Measurements from ENCODE around the gene PWP2. TPM values are rescaled to one million over a fixed set of nuclear protein-coding genes. Genes with fewer than 3 reads are reported as not detected.
"Not testable (repeated sequence)": the region's sequence is repeated elsewhere in the genome, so short reads cannot be mapped to it uniquely, and the experiment has no call there.

Gene PWP2
- total and polyA plus RNA-seq, 2 of the 4 experiments (the other 2 are of a cell fraction): 2.4 to 7.0 TPM

GRCh38 chr21:44150255-44150654, 43.1 kb downstream of the PWP2 start:
- H2BK15ac ChIP-seq (ENCODE audit: low read depth, low read length); H2BK5ac ChIP-seq (ENCODE audit: low read depth, low read length, poor library complexity, severe bottlenecking); H2AK5ac ChIP-seq (ENCODE audit: low read depth, low read length); H3K9me3 ChIP-seq (ENCODE audit: control insufficient read depth, insufficient read depth, low read length); H3K9ac ChIP-seq (ENCODE audit: low read depth, low read length); H4K91ac ChIP-seq (ENCODE audit: insufficient read depth, low read depth, low read length); H3K18ac ChIP-seq (ENCODE audit: low read depth, low read length); H2AFZ ChIP-seq (replicated peaks; ENCODE audit: low read length, poor library complexity); ATAC-seq (ENCODE audit: low read depth); H3K79me1 ChIP-seq (ENCODE audit: low read depth in 1 of 2, low read length in 2 of 2); H2AK9ac ChIP-seq (replicated peaks; ENCODE audit: low read depth, low read length, poor library complexity); DNase-seq; H3K4me2 ChIP-seq (ENCODE audit: low read depth, low read length); CTCF ChIA-PET; H4K5ac ChIP-seq (ENCODE audit: low read depth, low read length); H3K14ac ChIP-seq (replicated peaks; ENCODE audit: low read depth, low read length); BruUV-seq (replicated peaks); dilution Hi-C loops (cut with HindIII; ENCODE audit: low sequenced_read_pairs, unreplicated experiment); H3K23ac ChIP-seq (ENCODE audit: low read depth, low read length); H3K4me1 ChIP-seq (ENCODE audit: control insufficient read depth, insufficient read depth, low read length); in situ Hi-C loops (cut with MboI; ENCODE audit: low sequenced_read_pairs); H4K20me1 ChIP-seq (ENCODE audit: insufficient read depth, low read length); H2BK120ac ChIP-seq (ENCODE audit: low read depth, low read length); intact Hi-C loops (cut with micrococcal nuclease); H3K27ac ChIP-seq (ENCODE audit: insufficient read depth, low read length); H3K4me3 ChIP-seq (ENCODE audit: insufficient read depth, low read depth, low read length); H3K36me3 ChIP-seq (ENCODE audit: control insufficient read depth, insufficient read depth, low read length); H2BK20ac ChIP-seq (ENCODE audit: low read depth, low read length); H4K8ac ChIP-seq (ENCODE audit: low read depth in 2 of 2, low read length in 2 of 2); H3K56ac ChIP-seq (ENCODE audit: extremely low read depth, insufficient read depth, low read length); POLR2A ChIA-PET (ENCODE audit: unreplicated experiment); H3K9me1 ChIP-seq (ENCODE audit: insufficient read depth, low read length); H3K4ac ChIP-seq (ENCODE audit: low read depth, low read length); H3K27me3 ChIP-seq (ENCODE audit: control insufficient read depth, insufficient read depth, low read length): not testable (repeated sequence)
- WGBS, 2 experiments (ENCODE audit: extremely low coverage in 2 of 2, insufficient read length in 1 of 2): no CpG with 5 or more reads among the region's 10 CpGs

- H4K8ac ChIP-seq (ENCODE audit: low read depth in 2 of 2, low read length in 2 of 2); H4K20me1 ChIP-seq (ENCODE audit: insufficient read depth, low read length); ATAC-seq (ENCODE audit: low read depth); H3K9ac ChIP-seq (ENCODE audit: low read depth, low read length); DNase-seq; H3K4me3 ChIP-seq (ENCODE audit: insufficient read depth, low read depth, low read length); CTCF ChIA-PET; H2AFZ ChIP-seq (replicated peaks; ENCODE audit: low read length, poor library complexity); H2BK120ac ChIP-seq (ENCODE audit: low read depth, low read length); H2AK9ac ChIP-seq (replicated peaks; ENCODE audit: low read depth, low read length, poor library complexity); BruUV-seq (replicated peaks); H2BK15ac ChIP-seq (ENCODE audit: low read depth, low read length); H3K4ac ChIP-seq (ENCODE audit: low read depth, low read length); intact Hi-C loops (cut with micrococcal nuclease); H3K36me3 ChIP-seq (ENCODE audit: control insufficient read depth, insufficient read depth, low read length); H3K56ac ChIP-seq (ENCODE audit: extremely low read depth, insufficient read depth, low read length); H3K23ac ChIP-seq (ENCODE audit: low read depth, low read length); H4K91ac ChIP-seq (ENCODE audit: insufficient read depth, low read depth, low read length); H3K27ac ChIP-seq (ENCODE audit: insufficient read depth, low read length); H3K9me3 ChIP-seq (ENCODE audit: control insufficient read depth, insufficient read depth, low read length); H2BK5ac ChIP-seq (ENCODE audit: low read depth, low read length, poor library complexity, severe bottlenecking); H3K79me1 ChIP-seq (ENCODE audit: low read depth in 1 of 2, low read length in 2 of 2); H3K9me1 ChIP-seq (ENCODE audit: insufficient read depth, low read length); H2BK20ac ChIP-seq (ENCODE audit: low read depth, low read length); dilution Hi-C loops (cut with HindIII; ENCODE audit: low sequenced_read_pairs, unreplicated experiment); H3K4me2 ChIP-seq (ENCODE audit: low read depth, low read length); H3K27me3 ChIP-seq (ENCODE audit: control insufficient read depth, insufficient read depth, low read length); H2AK5ac ChIP-seq (ENCODE audit: low read depth, low read length); H3K4me1 ChIP-seq (ENCODE audit: control insufficient read depth, insufficient read depth, low read length); POLR2A ChIA-PET (ENCODE audit: unreplicated experiment); in situ Hi-C loops (cut with MboI; ENCODE audit: low sequenced_read_pairs); H4K5ac ChIP-seq (ENCODE audit: low read depth, low read length); H3K18ac ChIP-seq (ENCODE audit: low read depth, low read length); H3K14ac ChIP-seq (replicated peaks; ENCODE audit: low read depth, low read length): not testable (repeated sequence)
- WGBS, 2 experiments (ENCODE audit: extremely low coverage in 2 of 2, insufficient read length in 1 of 2): no CpG with 5 or more reads among the region's 21 CpGs
Observed at GRCh38 chr21:44153214-44153888, 46.2 kb downstream of the PWP2 start.

Data from IMR-90 (cell line).